Nephron progenitor cell (in vitro differentiated cells): Measurements from ENCODE around the gene PROX2.

Experiments
- DNase-seq: peaks from one replicate; pipeline ENCODE4 v3.0.0; 2021
- H3K27ac Mint-ChIP-seq: 2 replicates; pipeline ENCODE4 v1.8.0; 2021; ENCODE audit warnings: mild to moderate bottlenecking, moderate library complexity, mixed read lengths
- H3K27me3 Mint-ChIP-seq: 2 replicates; pipeline ENCODE4 v1.8.0; 2021; ENCODE audit warnings: mild to moderate bottlenecking, low read depth, mixed read lengths; ENCODE audit not compliant: poor library complexity
- H3K36me3 Mint-ChIP-seq: 2 replicates; pipeline ENCODE4 v1.8.0; 2021; ENCODE audit warnings: low read depth, mixed read lengths
- H3K4me1 Mint-ChIP-seq: 2 replicates; pipeline ENCODE4 v1.8.0; 2021; ENCODE audit warnings: mixed read lengths
- H3K4me3 Mint-ChIP-seq: 2 replicates; pipeline ENCODE4 v1.8.0; 2021; ENCODE audit warnings: mild to moderate bottlenecking, moderate library complexity, mixed read lengths
- H3K9me3 Mint-ChIP-seq: 2 replicates; pipeline ENCODE4 v1.8.0; 2021; ENCODE audit warnings: mild to moderate bottlenecking, moderate library complexity, mixed read lengths
- TF ChIP-seq, protein P1 (sequence below): fragments of 200-600 bp; sonication (generic); IDR thresholded peaks from 2 replicates; pipeline ENCODE4 v1.5.0; 2021; ENCODE audit warnings: antibody characterized with exemption

Gene PROX2

DNA sequence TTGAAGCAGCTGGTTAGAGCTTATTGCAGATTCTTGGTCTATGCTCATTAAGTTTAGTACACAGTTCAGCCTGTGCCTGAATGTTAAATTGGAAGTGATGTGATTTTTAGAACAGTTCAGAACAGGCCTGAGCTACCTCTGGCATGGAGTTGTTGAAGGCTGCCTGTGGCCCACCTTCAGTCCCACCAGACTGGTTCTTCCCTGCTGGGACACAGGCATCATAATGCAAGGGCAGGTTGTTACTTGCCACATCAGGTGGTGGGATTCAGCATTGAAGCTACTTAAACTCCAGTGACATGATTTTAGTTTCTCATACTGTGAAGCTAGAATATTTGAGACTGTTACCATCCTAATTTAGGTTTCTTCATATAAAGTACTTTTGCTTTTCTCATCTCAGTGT lies 49.4 kb downstream of the PROX2 start:
- TF ChIP-seq, protein P1, sequence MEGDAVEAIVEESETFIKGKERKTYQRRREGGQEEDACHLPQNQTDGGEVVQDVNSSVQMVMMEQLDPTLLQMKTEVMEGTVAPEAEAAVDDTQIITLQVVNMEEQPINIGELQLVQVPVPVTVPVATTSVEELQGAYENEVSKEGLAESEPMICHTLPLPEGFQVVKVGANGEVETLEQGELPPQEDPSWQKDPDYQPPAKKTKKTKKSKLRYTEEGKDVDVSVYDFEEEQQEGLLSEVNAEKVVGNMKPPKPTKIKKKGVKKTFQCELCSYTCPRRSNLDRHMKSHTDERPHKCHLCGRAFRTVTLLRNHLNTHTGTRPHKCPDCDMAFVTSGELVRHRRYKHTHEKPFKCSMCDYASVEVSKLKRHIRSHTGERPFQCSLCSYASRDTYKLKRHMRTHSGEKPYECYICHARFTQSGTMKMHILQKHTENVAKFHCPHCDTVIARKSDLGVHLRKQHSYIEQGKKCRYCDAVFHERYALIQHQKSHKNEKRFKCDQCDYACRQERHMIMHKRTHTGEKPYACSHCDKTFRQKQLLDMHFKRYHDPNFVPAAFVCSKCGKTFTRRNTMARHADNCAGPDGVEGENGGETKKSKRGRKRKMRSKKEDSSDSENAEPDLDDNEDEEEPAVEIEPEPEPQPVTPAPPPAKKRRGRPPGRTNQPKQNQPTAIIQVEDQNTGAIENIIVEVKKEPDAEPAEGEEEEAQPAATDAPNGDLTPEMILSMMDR, result no peak
- H3K36me3 Mint-ChIP-seq, result peaks cover 32% of the 10 kb centered on the region
- H3K9me3 Mint-ChIP-seq, result no peaks in the 10 kb centered on the region
- no peak for DNase-seq
- H3K27ac Mint-ChIP-seq, result no peak overlapping the region
- H3K4me3 Mint-ChIP-seq, result no peak overlapping the region
- no peaks in the 10 kb centered on the region for H3K27me3 Mint-ChIP-seq
- H3K4me1 Mint-ChIP-seq, result no peaks in the 10 kb centered on the region
